SIG-M5 treated with dmso at 0.1 percent for 504 hours (cell line): ENCODE results near the gene SULT1A2.
"Not testable (repeated sequence)": the region's sequence is repeated elsewhere in the genome, so short reads cannot be mapped to it uniquely, and the experiment has no call there.

Experiments used
- DNase-seq: peaks from one replicate; lab custom pipeline; 2025; ENCODE audit not compliant: unreplicated experiment; lab: John Stamatoyannopoulos, UW

The SULT1A2 gene

GRCh38 chr16:28609631-28610594, 13.1 kb upstream of the SULT1A2 start, which contains the start of gene SULT1A1:
Gene SULT1A1 (minus strand): TSS chr16:28610044. CDS start chr16:28608855, 1,189 bp downstream.
- DNase-seq: no peak

GRCh38 chr16:28608867-28609596, 12.2 kb upstream of the SULT1A2 start:
- DNase-seq: not testable (repeated sequence)

DNA sequence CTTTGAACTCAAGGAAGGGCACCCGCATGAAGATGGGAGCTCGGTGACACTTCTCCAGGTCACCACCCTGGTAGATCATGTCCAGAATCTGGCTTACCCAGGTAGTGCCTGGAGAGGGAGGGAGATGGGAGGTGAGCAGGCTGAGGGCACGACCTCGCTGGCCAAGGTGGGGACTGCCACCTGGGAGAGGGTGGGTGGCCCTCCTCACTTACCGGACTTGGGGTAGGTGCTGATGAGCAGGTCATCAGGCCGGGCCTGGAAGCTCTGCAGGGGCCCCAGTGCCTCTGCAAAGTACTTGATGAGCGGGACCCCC, 11.6 kb upstream of the SULT1A2 start:
- DNase-seq: not testable (repeated sequence)

- not testable (repeated sequence) for DNase-seq
Measured at GRCh38 chr16:28607681-28608495, 11.0 kb upstream of the SULT1A2 start.

DNA sequence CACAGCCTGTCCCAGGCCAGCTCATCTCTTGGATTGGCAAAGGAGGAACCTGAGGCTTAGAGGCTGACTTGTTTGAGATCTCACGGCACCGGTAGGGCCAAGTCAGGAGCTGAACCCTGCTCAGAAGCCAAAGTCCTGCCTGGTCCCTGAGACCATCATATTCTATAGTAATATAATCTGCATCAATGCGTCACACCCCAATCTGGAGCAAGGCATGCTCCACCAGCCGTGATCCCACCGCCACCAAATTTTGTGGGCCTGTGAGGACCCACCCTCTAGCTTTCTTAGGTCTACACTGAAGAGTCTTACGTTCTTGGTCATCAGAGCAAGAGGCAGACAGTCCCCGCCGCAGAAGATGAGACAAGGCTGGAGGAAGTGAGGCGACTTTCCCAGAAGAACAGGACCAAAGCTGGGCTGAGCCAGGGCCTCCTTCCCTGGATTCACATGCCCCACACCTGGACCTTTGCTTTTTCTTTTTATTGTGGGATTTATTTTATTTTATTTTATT, 10.3 kb upstream of the SULT1A2 start:
- DNase-seq: no peak

- no peak for DNase-seq
Measured at GRCh38 chr16:28606291-28607115, 9.7 kb upstream of the SULT1A2 start.

GRCh38 chr16:28604186-28604565, 7.3 kb upstream of the SULT1A2 start:
- no peak for DNase-seq

DNA sequence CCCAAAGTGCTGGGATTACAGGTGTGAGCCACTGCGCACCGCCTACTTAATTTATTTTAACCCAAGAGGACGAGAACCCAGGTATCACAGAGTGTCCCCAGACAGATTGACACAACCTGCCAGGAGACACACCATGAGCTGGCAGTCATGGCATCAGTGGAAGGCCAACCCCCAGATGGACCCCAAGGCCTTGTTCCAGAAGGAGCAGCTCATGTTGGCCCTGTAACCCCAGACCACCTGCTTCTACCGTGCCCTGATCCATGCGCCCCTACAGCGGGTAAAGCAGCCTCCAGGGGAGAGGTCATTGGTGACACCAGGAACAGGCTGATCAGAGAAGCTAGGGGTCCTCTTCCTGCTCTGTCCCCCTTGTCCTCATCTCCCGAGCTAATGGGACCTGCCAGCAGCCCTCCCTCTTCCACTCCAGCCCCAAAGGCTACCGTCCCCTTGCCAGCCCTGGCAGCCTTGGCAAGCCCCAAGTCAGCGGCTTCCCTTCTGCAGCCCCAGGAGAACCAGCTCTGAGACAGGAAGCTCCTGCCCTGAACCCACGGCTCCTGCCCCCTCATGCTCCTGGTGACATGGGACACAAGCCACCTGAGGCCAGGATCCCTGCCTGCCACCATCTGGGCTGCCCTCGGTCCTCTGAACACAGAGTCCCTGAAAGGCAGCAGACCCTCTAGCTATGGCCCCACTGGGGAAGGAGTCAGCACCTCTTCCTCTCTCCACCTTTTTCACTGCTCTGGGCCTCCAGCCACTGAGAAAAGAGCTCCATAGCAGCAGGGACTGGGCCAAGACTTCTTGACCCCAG, 6.7 kb upstream of the SULT1A2 start:
- DNase-seq: no peak

GRCh38 chr16:28602529-28602928, 5.7 kb upstream of the SULT1A2 start:
- no peak for DNase-seq

DNA sequence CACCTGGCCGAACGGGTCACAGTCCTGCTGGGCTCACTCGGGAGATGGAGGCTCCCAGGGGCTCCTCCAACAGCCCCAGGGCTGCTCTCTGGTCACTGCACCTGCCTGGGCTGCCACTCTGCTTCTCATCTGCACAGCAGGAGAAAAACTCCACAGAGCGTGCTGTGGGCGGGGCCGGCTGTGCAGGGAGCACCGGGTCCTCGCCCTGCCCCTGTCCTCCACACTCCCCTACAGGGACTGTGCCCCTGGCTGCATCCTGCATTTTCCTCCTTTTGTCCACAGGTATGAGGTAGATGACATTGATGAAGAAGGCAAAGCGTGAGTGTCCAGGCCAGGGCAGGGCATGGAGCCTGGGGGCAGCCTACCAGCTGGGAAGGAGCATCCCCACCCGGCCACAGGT, 5.2 kb upstream of the SULT1A2 start:
- not testable (repeated sequence) for DNase-seq

DNA sequence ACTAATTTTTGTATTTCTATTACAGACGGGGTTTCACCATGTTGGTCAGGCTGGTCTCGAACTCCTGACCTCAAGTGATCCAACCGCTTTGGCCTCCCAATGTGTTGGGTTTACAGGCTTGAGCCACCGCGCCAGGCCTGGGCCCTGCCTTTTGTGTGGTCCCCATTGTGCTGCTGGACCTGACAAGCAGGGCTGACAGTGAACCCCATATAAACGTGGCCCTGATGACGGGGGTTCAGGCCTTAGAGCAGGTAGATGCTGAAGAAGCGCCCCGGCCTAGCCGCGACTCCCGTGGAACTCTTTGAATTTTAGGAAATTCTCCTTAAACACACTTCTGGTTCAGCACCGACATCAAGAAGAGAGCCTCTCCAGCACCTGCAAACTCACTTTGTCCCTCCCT, 4.7 kb upstream of the SULT1A2 start:
- DNase-seq: not testable (repeated sequence)

DNA sequence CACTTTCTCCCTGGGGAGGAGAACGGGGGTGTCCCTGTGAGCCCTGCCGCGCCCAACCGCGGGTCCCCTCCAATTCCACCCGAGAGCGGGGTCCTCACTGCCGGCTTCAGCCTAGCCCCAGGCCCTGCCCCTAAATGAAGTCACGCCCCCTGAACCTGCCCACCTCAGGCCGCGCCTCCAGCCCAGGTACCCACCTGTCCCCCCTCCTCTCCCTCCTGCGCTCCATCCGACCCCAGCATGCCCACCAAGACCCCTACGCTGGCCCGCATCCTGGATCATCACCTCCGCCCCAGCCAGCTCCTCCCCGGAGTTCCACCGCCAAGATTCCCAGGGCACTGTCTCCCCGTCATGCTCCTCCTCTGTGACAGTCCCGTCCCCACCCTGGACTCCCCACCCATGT, 4.1 kb upstream of the SULT1A2 start:
- DNase-seq: not testable (repeated sequence)

DNA sequence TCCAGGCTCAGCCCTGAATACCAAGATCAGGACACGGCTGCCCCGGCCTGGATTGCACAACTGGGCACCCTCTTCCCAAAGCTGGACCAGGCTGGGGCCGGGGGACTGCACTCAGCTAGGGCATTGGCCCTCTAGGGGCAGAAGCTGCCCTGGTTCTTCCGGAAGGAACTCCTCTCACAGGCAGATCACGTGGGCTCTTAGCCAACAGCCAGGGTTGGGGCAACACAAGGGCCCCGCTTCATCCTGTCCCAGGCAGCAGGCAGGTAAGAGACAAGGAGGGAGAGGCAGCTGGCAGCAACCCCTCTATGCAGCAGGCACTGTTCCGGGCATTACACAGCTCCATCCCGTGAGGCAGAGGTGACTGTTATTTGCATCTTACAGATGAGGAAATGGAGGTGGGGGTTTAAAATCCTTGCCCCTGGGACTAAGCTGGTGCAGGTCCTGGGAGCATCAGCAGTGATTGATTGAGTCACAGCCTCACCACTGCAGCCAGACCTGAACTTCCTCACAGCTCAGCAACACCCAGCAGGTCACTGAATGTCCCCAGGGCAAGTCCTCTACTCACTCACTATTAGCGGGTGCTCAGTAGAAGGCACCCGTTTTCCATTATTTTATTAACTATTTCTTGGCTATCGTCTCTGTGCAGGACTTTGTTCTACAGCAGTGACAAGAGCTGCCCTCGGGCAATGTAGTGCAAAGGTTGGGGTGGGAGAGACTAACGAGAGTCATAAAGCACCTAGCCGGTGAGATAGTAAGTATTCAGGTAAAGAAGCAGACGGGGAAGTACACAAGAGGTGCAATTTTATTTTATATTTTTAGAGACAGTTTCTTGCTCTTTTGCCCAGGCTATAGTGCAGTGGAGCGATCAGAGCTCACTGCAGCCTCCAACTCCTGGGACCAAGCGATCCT, 2.8 kb upstream of the SULT1A2 start:
- DNase-seq: not testable (repeated sequence)

DNA sequence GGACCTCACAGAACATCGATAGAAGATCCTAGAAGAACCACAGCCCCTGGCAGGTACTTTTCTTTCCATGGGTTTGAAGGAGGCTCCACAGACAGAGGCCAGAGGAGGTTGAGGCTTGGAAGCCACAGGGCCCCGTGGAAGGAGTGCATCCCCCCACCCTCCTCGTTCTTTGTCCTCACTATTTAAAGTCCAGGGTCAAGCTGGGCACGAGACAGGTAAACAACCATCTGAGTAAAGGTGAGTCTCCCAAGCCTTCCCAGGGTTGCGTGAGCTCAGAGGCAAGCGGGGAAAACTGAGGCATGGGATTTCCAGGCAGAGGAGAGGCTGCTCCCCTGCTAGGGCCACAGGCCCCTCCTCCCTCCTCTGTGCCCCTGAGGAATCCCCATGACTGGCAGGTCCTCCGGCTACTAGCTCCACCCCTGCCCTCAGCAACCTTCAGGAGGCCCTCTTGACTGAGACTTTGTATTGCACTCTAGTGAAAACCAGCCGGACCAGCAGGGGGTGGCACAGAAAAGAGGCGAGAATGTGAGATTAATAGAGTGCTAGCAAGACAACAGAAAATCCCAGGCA, 927 bp upstream of the SULT1A2 start:
- DNase-seq: no peak

DNA sequence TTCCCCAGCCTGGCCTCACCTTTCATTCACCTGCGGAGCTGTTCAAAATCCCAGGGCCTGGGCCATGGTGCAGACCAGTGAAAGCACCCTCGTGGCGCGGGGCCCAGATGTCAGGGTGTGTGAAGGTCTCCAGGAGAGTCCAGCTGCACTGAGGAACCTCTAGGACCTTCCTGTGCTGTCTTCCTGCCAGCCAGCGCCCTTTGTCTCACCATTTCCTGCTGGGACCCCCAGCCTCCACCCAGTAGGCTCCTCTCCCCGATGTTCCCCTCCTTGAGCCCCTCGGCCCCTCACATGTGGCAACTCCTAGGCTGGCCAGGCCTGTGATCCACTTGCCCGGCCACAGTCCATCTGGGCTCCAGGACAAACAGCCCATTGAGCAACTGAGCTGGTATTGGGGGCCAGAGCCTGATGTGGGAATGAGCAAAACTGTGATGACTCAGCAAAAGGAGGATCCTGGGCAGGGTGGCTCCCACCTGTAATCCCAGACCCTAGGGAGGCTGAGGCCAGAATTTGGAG, 677 bp downstream of the SULT1A2 start:
- no peak for DNase-seq

GRCh38 chr16:28595451-28595850, 1.4 kb downstream of the SULT1A2 start:
- not testable (repeated sequence) for DNase-seq

- DNase-seq: no peak
Measured at GRCh38 chr16:28592979-28593553, 3.8 kb downstream of the SULT1A2 start.
